ENCODE data around the gene MMEL1.
"Not testable (repeated sequence)": the region's sequence is repeated elsewhere in the genome, so short reads cannot be mapped to it uniquely, and the experiment has no call there.

Gene MMEL1

GRCh38 chr1:2590233-2591141, 42.3 kb downstream of the MMEL1 start:
- no peak for DNase-seq (ENCODE audit: low read depth)

- no peak for DNase-seq (ENCODE audit: low read depth)
These were observed 43.2 kb downstream of the MMEL1 start for GRCh38 chr1:2589431-2590232.

DNA sequence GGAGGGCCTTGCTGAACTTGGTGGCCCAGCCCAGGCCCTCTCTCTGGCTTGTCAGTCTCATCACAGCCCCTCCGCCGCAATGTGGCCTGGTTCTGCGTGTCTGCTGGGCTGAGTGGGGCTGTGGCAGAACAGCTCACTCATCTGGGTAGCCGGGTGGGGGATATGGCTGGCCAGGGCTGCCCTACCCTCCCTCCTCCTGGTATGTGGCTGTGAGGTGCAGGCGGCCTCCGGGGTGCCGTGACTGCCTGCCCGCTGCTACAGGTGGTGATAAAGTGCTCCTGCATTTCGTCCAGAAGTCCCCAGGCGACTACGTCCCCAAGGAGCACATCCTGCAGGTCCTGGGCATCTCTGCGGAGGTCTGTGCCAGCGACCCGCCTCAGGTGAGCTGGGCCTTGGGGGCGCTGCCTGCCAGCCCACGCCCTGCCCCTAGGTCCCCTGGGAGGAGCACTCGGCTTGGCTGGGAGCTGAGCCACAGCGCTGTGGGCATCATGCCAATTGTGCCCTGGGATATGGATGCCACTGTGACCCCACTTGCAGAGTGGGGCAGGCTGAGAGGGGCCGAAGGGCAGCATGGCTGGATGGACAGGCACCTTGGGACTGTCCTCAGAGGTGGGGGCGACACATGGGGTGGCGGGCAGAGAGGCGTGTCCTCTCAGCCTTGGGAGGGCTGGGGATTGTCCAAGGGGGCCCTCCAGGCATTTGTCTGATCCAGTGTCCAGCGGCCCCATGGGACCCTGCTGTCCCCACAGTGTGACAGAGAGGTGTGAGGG, 44.0 kb downstream of the MMEL1 start:
- no peak for DNase-seq (ENCODE audit: low read depth)

GRCh38 chr1:2587860-2588571, 44.8 kb downstream of the MMEL1 start:
- no peak for DNase-seq (ENCODE audit: low read depth)

DNA sequence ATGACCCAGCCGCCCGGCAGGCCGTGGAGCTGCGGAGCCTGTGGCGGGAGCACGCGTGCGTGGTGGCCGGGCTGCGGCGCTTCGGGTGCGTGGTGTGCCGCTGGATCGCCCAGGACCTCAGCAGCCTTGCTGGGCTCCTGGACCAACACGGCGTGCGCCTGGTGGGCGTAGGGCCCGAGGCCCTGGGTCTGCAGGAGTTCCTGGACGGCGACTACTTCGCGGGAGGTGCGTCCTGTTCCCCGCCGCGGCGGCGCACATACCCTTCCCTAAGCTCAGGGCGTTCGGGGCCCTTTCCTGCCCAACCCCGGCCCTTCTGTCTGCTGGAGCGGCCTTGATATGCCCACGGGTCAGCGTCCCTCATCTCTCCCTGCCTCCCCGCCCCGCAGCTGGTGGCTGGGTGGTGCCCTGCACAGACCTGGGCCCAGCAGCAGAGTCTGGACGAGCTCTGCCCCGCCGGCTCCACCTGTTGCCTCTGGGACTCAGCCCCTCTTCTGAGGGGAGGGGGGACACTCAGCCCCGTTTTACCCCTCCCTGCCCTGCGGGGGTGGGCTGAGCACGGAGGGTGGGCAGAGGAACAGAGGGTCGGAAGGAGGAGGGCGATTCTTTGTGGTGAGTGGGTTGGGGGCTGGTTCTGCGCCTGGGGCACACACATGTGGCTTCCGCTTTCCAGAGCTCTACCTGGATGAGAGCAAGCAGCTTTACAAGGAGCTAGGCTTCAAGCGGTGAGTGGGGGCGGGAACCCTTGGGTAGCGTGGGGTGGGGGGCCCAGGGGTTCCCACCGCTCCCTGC, 45.6 kb downstream of the MMEL1 start:
- no peak for DNase-seq (ENCODE audit: low read depth)

GRCh38 chr1:2586154-2587070, 46.4 kb downstream of the MMEL1 start, which contains the start of gene PRXL2B:
Gene PRXL2B (plus strand): TSS chr1:2586777. CDS start chr1:2586886, 109 bp downstream.
- peak; percentile 90 for DNase-seq (ENCODE audit: low read depth)

- DNase-seq (ENCODE audit: low read depth), result peak; percentile 46
These were observed 47.3 kb downstream of the MMEL1 start for GRCh38 chr1:2585318-2586092.

- no peak for DNase-seq (ENCODE audit: low read depth)
These were observed 48.0 kb downstream of the MMEL1 start for GRCh38 chr1:2584686-2585317.

DNA sequence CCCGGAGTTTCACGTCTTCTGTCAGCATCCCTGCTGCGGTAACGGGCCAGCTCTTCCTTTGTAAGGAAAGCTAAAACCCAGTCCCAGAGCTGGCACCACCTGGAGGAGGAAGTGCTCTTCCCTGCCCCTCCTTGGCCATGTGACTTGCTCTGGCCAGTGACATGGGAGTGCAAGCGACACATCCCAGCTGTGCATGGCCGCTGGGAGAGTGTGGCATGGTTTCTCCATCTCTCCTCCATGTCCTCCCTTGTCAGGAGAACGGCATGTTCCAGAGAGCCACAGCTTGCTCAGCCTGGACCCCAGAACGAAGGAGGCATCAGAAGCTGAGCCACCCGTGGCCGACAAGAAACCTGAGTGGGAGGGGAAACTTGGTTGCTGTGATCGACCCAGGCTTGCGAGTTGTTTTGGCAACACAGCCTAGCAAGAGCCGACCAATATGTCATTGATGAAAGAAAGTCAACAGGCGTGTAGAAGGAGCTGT, 48.9 kb downstream of the MMEL1 start:
- DNase-seq (ENCODE audit: low read depth), result no peak

DNA sequence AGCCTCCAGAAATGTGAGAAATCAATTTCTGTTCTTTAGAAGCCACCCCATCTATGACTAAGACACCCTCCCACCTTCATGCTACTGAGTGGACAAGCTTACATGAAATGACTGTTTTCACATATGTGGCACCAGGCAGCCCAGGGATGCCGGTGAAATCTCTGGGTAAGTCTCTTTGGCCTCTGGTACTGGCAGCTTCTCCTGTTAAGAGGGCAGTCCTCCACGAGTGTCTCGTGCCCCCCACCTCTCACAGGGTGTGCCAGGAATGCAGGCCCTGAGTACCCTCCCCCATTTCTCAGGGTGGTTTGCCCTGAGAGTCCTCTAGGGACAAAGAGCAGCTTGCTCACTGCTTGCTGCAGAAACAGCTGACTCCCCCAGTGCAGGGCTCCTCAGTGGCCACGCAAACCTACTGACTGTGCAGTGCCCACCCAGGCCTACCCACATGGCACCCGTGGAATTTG, 49.5 kb downstream of the MMEL1 start:
- DNase-seq (ENCODE audit: low read depth), result no peak

GRCh38 chr1:2582391-2582790, 50.4 kb downstream of the MMEL1 start:
- no peak for DNase-seq (ENCODE audit: low read depth)

- DNase-seq (ENCODE audit: low read depth), result no peak
These were observed 52.1 kb downstream of the MMEL1 start for GRCh38 chr1:2580691-2581090.

- no peak for DNase-seq (ENCODE audit: low read depth)
These were observed 54.1 kb downstream of the MMEL1 start for GRCh38 chr1:2578758-2579118.

GRCh38 chr1:2577565-2578075, 55.2 kb downstream of the MMEL1 start:
- DNase-seq (ENCODE audit: low read depth), result not testable (repeated sequence)

DNA sequence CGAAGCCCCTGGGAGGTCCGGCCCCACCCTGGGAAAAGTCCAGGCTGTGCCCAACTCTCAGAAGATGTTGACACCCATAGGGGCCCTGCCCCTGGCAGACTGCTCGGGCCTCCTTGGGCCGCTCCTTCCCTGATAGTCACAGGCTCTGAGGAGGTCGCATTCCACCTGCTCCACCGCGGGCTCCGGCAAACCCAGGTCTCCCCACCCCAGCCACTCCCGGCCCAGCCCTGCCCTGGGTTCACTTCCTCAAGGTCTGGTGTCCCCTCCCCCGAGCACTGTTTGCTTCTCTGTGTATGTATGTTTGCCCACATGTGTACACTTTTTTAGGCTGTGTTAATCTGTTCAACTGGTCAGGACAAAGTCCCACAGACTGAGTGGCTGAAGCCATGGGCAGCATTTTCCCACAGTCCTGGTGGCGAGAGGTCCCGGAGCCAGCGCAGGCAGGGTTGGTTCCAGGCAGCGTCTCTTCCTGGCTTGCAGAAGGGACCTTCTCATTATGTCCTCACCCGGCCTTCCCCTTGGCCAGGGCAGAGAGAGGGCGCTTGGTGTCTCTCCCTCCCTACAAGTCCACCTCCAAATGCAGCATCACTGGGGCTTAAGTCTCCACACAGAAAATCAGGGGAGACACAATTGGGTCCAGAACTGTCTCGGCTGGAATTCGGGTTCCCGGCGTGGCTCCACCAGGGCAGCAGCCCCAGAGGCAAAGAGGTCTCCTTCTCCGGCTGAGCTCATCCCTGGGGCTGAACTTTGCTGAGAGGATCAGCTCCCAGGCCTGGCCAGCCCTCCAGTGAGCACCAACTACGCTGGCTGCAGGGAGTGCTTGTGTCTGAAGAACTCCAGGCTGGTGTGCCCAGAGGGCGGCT, 56.8 kb downstream of the MMEL1 start:
- no peak for DNase-seq (ENCODE audit: low read depth)

DNA sequence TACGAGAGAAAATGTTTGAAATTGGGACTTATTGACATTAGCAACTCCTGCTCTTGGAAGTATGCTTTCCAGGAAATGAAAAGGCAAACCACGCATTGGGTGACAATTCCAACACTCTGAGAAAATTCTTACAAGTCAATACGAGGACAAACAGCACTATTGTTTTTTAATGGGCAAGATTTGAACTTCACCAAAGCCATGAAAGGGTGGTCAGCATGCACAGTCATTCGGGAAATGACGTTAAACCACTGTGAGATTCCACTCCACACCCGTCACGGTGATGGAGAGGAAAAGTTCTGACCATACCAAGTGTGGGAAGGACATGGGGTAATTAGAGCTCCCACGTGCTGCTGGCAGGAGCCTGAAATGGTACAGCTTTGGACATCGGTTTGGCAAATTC, 58.5 kb downstream of the MMEL1 start:
- no peak for DNase-seq (ENCODE audit: low read depth)

All from stimulated activated CD8-positive, alpha-beta memory T cell treated with anti-CD3 and anti-CD28 coated beads, Interleukin-12 subunit alpha, Interleukin-12 subunit beta, amount 100 ng/mL, for 1 hour (primary cell).